Activated CD4-positive, alpha-beta T cell treated with anti-CD3 and anti-CD28 coated beads, Interleukin-2, amount 50 U/mL, for 48 hours (primary cell): ENCODE results near the gene POMGNT1.

Experiments used
- DNase-seq, 2 experiments: peaks; one replicate each; pipeline ENCODE4 v3.0.0-alpha.2; 2020

The POMGNT1 gene

DNA sequence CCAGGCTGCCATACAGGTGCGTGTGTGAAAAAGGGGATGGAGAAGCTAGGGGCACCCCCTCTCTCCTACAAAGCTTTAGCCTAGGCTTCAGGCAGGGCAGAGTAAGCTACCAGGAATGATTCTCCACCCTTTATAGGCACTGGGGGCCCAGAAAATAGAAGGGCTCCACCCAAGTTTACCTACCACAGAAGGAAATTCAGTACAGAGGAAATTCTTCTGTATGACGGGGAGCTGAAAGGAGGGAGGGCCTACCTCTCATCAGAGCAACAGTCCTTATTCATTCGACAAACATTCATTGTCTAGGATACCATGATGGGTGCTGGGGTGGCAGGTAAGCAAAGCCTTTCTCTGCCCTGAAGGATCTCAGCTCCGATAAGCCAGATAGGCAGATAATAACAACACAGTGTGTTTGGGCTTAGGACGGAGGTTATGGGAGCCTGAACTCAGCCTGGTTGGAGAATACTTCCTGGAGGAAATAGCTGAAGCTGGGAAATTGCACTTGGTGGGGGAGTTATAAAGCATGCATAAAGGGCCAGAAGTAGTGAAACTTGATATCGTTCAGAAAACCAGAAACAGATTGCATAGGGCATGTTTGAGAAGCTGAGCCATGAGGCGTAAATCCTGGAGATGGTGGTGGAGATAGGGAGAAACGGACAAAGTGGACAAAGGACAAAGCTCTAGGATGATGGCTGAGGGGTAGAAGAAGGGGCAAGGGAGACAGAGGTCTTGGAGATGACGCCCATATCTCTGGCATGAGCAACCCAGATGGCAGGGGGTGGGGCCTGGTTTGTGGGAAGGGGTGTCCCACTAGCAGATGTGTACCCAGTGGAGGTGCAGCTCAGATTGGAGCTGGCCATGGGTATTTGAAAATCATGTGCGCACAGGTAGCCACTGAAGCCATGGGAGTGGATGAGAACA is 16.6 kb downstream of the POMGNT1 start:
- DNase-seq = no peak

DNA sequence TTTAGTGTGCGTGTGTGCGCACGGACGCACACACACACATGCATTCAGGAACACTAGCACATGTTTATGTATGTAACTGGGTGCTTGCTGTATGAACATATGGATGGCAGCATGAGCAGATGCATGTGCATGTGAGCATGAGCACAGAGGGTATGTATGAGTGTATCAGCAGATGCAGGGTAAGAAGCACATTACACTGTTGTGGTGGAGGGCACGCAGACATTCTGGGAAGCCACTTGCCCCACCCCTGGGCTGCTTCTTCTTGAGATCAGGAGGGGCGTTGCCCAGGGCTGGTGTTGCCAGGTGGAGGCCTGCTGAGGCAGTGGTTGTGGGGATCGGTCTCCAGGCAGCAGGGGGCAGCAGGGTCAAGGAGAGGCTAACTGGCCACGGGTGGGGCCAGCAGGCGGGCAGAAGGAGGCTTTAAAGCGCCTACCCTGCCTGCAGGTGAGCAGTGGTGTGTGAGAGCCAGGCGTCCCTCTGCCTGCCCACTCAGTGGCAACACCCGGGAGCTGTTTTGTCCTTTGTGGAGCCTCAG is 18.1 kb downstream of the POMGNT1 start:
- DNase-seq = peak; percentile 24 to 26

DNA sequence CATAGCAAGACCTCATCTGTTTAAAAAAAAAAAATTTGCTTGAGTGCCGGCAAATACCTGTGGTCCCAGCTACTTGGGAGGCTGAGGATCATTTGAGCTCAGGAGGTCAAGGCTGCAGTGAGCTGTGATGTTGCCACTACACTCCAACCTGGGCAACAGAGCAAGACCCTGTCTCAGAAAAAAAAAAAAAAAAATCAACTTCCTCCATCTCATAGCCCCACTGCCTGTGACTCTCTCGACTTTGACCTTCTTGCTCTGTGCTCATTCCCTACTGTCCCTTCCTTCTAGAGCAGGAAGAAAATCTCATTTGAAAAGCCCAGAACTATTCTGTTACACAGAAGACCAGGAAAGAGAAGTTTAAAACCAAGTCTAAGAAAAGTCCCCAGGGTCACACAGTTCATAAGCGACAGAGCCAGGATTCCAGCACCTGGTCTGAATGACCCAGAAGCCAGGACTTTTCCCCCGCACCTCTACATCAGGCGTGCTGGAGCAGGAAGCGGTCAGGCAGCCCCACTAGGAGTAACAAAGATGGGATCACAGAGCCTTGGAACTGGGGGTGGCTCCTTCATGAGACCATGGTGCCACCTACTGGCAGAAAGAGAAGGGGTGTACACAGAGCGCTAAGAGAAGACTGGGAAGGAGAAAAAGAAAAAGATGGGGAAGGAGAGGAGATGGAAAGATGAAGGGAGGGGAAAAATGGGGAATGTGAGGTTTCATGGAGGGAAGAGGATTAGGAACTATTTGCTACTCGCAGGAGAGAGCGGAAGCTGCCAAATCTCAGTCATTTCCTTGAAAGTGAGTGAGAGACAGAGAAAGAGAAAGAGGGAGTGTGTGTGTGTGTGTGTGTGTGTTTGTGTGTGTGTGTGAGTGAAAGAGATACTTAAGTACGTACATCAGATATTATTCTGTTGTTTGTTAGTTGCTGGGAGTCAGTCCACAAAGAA is 18.8 kb downstream of the POMGNT1 start:
- DNase-seq = peak; percentile 65 to 74

DNA sequence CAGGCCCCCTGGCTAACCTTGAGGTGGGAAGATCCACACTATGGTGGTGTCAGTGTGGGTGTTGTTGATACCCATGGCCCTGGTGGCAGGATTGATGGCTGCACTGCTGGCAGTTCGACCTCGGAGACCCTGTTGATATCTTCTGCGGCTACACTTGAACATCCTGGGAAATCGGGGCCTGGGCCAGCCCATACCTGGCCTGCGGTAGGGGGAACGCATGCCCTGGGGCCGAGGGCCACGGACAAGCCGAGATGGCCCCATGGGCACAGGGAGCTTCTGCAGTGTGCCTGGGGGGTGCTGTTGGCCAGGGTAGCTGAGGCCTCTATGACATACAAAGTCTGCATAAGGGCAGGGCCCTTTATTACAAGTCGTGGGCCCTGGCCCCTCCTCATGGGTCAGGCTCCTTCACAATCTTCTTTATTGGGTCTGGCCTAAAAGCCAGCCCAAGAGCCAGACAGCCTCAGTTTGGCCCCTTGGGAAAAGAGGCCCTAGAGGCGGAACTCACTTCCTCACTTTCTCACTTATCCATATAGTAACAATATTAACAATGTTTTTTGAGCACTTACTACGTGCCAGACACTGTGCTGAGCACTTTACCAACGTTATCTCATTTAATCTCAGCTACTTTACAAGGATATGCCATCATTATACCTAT is 21.9 kb downstream of the POMGNT1 start, which contains the start of gene P3R3URF:
TSS of gene P3R3URF (minus strand) at position 278 of the 655 bp plus-strand sequence. CDS start at position 261, 17 bp downstream.
- DNase-seq = no peak

DNA sequence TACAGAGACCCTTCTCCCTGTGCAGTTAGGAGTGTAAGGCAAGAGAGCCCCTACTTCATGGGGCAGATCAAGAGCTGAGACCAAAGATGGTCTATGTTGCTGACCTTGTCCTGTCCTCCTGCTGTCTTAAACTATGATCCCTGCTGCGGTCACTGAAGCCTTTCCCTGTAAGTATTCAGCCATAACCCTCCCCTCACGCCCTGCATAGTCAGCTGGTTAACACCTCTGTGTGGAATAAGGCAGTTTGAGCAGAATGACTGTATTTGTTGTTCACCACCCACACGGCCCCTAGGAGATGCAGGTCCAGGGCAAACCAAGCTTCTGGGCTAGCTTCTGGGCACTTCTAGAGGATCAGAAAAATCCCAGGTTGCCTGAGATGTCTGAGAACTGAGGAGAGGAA is 23.0 kb downstream of the POMGNT1 start:
- no peak for DNase-seq

DNA sequence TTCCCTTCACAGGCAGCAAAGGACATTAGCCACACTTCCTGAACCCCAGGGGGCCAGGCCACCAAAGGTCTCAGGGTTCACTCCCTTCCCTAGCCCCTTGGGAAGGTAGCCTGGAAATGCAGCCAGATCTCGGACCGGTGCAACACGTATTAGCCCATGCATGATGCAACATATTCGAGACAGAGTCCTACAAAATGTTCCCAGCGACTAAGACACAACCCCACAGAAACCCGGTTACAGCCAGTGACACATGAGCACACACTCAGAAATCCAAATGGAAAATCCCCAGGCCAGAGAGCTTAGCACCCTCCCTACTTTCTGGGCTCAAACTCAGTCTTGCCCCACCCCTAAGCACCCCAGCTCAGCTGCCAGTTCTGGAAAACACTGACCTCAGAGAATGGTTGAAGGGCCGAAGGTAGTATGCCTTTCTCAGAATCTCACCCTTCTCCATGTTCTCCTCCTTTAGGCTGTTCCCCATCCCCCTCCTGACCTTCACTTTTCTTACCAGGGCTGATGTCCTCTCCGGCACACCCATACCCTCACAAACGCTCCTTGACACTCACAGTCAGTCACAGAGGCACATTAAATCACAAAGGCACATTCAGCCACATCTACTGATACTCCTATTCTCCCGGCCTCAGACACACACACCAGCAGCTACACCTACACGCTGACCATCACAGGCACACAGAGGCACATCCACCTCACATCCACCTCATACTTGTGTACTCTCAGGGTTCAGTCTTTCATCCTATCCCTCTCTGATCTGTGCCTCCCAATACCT is 23.6 kb downstream of the POMGNT1 start, which contains the start of gene TSPAN1:
TSS of gene TSPAN1 (plus strand) at position 640 of the 784 bp plus-strand sequence. CDS start 6,021 bp downstream, outside the sequence.
- DNase-seq = no peak

DNA sequence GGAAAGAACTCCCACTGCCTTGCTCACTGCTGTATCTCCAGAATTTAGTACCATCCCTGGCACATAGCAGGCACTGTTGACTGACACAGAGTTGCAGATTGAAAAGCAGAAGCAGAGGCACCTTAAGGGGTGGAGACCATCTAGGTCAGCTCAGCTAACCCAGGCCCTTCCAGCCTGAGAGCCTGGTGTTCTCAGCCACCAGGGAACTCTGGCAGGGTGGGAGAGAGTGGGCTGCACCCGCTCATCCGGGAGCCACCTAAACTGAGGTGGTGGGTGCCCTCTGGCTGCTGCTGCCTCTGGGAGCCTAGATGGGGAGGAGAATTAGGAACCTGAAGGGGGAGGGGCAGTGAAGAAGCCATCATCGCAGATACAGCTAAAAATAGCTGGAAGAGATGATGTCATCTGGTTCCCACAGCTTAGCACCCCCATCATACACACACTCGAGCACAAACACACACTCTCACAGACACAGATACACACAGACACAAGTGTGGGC is 24.8 kb downstream of the POMGNT1 start:
- DNase-seq = no peak

DNA sequence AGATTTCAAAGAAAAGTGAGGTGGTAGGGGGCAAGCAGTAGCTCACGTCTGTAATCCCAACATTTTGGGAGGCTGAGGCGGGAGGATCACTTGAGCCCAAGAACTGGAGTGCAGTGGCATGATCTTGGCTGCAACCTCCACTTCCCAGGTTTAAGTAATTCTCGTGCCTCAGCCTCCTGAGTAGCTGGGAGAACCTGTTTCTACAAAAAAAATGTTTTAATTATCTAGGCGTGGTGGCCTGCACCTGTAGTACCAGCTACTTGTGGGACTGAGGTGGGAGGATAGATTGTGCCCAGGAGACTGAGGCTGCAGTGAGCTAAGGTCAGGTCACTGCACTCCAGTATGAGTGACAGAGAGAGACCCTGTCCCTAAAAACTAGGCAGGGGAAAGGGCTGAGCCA is 25.9 kb downstream of the POMGNT1 start:
- DNase-seq = no peak

DNA sequence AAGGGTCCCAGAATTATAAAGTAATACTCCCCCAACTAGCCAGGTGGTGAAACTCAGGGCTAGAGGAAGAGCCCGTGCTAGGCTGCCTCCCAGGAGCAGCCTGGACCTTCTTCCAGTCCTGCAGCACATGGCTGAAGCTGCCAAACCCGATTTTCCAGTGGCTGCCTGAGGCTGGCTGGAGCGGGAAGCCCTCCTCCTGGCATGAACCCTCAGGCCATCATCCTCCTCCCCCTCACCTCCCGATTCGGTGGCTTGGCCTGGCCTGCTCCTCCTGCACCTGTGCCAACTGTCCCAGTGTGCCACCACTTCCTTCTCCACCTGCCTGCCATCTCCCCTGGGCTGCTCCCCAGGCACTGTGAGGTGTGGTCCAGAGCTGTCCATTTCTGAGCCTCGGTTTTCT is 26.4 kb downstream of the POMGNT1 start:
- DNase-seq = no peak

DNA sequence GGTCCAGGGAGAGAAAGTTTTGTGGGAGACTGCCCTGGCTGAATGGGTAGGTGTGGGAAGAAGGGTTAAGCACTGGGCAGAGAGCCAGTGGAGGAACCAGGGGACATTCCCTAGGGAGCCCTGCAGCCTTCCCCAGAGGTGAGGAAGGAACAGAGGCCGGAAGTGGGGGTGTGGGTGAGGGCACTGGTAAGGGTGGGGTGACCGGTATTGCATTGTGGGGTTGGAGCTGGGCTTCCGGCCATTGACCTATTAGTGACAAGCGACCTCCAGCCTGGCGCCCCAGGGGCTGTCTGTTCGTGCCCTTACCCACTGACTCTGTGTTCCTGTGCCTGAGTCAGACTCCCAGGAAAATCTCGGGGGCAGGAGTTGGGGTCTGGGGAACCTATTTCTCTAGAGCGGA is 26.9 kb downstream of the POMGNT1 start:
- no peak for DNase-seq

DNA sequence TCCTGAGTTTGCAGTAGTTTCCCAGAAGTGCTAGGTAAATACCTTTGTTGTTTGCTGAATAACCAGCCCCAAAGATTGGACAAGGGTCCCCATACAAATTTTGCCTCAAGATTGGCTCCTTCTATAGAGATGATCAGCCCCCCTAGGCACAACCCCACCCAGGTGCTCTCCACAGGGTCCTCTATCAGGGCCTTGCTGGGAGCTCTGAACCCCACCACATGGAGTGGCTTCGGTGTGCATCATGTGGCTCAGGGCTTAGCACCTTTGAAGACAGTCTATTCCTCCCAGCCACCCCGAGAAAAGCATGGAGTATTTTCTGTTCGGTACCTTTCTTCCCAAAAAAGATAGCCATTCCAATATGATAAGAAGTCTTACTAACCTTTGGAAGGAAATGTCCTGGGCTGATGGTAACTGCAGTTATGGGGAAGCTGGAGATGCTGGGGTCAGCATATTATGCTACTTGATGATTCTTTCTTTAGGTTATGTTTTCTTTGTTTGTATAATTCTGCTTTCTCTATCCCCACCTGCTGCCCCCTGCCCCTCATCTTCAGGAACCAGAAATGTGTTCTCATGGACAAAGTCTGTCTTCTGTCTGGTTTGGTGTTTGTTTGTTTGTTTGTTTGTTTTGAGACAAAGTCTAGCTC is 28.3 kb downstream of the POMGNT1 start:
- DNase-seq = no peak

DNA sequence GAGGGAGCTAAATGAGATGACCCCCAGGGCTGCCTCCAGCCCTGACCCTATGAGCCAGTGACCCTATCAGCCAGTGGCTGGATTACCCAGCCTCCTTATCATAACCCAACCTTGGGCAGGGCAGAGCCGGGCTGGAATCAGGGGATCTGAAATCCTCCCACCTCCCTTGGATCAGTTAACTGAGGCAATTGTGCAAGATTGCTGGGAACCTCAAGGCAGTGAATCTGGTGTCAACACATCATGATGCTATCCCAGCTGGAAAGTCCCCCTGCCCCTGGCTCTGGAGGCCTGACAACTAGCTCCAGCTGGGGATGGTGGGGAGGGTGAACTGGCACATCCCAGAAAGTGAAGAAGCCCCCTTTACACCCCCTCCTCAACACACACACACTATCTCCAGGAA is 29.8 kb downstream of the POMGNT1 start:
- DNase-seq = no peak

DNA sequence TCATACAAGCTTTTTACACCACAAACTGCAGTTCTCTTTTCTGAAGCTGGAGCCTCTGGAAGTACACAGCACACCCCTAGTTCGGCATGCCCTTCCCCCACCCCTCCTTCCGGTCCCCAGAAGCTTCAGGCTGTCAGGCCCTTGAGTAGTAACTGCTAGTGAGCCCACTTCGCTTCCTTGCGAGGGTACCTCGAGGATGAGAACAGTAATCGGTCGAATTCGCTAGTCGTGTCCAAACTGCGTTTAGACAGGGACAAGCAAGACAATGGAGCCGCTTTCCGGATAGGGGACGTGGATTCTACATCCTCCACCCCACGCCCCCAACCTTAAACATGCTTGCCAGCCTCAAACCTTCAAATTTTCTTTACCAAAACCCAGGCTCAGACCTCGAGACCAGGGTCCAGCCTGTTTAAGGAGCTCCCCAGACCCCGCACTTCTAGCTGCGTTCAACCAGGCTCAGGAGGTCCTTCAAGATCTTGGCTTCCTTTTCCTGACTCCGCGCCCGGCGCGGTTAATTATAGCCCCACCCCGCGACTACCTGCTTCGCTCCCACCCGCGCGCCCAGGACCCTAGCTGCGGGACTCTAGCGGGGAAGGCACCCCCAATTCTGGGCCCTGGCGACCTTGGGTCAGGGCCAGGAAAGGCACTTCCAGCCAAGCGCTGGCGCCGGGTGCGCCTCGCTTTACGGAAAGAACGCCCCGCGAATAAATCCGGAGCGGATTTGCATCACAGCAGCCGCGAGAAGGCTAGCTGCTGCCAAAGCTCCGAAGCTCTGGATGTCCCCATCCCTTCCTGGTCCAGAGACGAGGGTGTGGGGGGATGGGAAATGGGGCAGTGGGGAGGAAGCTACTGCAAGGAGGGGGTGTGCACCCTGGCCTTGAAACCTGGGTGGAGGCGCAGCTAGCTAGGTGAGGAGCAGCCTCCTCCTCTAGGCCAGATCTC is 31.4 kb downstream of the POMGNT1 start:
- DNase-seq = peak; percentile 45 to 52

DNA sequence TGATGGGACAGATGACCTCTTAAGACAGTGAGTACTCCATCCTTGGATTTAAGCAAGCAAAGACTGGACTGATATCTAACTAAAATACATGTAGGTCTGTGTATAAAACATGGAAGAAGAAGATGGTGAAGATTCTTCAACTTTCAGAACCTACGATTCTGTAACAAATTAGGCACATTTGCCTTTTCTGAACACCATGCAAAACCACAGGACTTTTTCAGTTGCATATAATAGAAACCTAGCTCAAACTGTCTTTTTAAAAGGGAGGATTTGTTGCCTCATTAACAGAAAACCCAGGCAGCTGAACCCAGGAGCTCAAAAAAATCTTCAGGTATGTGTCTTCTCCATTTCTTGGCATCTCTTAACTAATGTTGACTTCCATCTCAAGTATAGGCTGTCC is 38.0 kb downstream of the POMGNT1 start:
- no peak for DNase-seq

DNA sequence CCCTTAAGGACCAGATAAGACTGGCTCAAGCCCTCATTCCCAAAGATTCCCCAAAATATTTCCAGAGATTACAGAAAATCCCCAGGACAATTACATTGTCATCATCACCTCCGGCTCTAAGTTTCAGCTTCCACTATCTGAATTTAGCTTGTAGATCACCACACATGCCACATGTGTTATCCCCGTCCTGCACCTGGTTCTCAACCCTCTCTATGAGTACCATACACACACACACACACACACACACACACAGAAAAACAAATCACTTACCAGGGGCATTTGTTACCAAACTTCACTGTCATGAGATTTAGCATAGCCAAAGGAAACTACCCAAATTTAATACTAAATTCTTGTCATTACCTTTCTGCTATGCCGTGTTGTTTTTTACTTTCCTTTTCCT is 38.7 kb downstream of the POMGNT1 start:
- no peak for DNase-seq

DNA sequence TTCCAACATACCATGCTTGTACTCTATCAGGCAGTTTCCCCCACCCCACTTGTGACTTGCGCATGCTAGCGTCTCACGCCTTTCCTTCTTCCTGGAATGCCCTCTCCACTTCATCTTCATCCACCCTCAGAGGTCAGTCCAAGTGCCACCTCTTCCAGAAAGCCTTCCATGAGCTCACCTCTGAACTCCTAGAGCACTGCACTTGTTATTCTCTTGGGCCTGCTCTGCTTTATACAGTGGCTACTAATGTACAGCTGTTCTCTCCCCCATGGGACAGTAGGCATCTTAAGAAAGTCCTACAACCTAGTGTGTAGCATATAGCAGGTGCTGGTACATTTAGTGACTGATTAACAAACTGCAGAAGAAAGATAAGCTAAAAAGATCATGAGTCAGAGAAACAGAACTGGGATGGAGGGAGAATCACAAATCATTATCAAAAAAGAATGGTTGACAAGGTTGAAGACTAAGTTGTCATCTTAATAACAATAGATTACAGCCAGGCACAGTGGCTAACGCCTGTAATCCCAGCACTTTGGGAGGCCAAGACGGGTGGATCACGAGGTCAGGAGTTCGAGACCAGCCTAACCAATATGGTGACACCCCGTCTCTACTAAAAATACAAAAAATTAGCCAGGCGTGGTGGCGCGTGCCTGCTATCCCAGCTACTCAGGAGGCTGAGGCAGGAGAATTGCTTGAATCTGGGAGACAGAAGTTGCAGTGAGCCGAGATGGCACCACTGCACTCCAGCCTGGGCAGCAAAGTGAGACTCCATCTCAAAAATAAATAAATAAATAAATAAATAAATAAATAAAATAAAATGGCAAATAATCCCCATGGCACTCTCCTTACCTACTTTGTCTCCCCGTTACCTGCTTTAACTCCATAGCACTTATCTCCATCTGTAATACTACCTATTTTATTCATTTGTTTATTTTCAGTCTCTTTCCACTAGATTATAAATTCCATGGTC is 39.6 kb downstream of the POMGNT1 start:
- DNase-seq = no peak

DNA sequence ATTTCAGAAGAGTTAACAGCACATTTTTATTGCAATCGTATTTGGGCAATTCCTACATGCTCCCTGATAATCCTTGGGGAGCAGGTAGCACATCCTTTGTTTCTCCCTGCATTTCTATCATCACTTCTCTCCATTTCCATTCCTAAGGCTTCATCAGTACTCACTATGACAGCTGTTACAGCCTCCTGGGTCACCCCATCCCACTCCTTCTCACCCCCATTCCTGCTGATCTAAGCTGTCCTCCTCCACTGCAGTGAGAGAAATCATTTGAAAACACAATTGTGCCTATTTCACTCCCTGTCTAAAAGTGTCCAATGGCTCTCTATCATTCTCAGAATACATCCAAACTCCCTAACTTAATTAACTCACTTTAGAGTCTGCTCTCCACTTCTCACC is 40.3 kb downstream of the POMGNT1 start:
- no peak for DNase-seq

DNA sequence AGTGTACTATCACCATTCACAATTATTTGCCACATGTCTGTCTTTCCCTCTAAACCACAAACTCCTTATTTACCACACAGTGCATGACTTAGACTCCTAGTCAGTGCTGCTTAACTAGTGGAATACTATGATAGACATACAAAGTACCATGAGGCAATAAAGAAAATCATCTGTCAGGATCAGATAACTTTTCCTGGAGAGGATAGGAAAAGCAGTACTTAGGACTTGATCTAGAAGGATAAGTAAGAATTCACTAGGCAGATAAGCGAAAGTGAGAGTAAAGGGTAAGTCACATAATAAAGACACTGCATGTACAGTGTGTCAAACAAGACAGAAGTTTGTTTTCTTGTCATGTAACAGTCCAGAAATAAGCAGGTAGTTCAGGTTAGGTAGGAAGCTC is 44.5 kb downstream of the POMGNT1 start:
- DNase-seq = no peak

DNA sequence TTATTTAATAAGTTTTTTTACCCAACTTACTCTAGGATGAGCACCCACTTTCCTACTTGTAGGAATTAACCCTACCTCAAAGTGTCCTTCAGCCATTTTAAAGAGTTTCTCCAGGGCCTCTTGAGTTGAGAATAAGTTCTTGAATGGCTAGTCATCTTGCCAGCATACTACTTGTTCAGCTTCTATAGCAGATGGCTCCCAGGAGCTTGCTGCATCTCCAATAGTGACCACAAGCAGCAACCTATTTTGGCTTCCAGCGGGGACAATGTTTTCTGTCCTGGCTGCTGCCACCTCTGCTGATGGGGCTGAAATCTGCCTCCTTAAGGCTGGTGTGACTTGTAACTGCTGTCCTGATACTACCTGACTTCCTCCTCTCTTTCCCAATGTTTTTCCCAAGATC is 45.0 kb downstream of the POMGNT1 start:
- no peak for DNase-seq
